GM12878 (cell line): ENCODE data around the gene GJC3.

ENCODE experiments used
- DPF2 ChIP-seq: fragments of 450-650 bp; IDR thresholded peaks from 2 replicates; pipeline ENCODE4 v1.6.1; 2017; ENCODE audit warnings: mild to moderate bottlenecking
- MXI1 ChIP-seq: fragments of 150-350 bp; IDR thresholded peaks from 2 replicates; pipeline ENCODE4 v1.6.1; 2011; ENCODE audit warnings: low read depth, mild to moderate bottlenecking, inconsistent platforms, low read length, improper control_type of control experiment
- POLR2A ChIP-seq: IDR thresholded peaks from 2 replicates; pipeline ENCODE4 v1.6.1; 2011; ENCODE audit warnings: low read depth, mild to moderate bottlenecking, low read length
- RFX5 ChIP-seq: IDR thresholded peaks from 2 replicates; pipeline ENCODE4 v1.6.1; 2011; ENCODE audit warnings: low read depth, low read length, improper control_type of control experiment
- SP1 ChIP-seq: IDR thresholded peaks from one replicate; pipeline ENCODE4 v1.6.1; 2011; ENCODE audit warnings: low read depth, low read length
- TAF1 ChIP-seq: IDR thresholded peaks from 2 replicates; pipeline ENCODE4 v1.6.1; 2011; ENCODE audit warnings: mild to moderate bottlenecking, low read depth, low read length, borderline replicate concordance
- TF ChIP-seq, protein P1 (sequence below): IDR thresholded peaks from 2 replicates; pipeline ENCODE4 v1.6.1; 2012; ENCODE audit warnings: mild to moderate bottlenecking, low read depth, low read length
- TF ChIP-seq, protein P2 (sequence below), 3 experiments: IDR thresholded peaks in 2 of 3; conservative IDR thresholded peaks in 1 of 3; 2 replicates each; pipeline ENCODE4 v1.5.1; 2011; ENCODE audit warnings: low read depth in 3 of 3, low read length in 3 of 3, mild to moderate bottlenecking in 3 of 3, control low read depth in 2 of 3, moderate library complexity in 2 of 3, inconsistent platforms in 1 of 3, mixed read lengths in 1 of 3; ENCODE audit not compliant: control insufficient read depth in 2 of 3, insufficient read depth in 1 of 3; ENCODE audit errors: extremely low read depth in 1 of 3
- TF ChIP-seq, protein P3 (sequence below): IDR thresholded peaks from 2 replicates; pipeline ENCODE4 v1.6.1; 2011; ENCODE audit warnings: low read depth, mild to moderate bottlenecking, low read length, moderate library complexity, borderline replicate concordance; ENCODE audit errors: extremely low read depth
- TF ChIP-seq, protein P4 (sequence below): IDR thresholded peaks from 2 replicates; pipeline ENCODE4 v1.6.1; 2012; ENCODE audit warnings: low read depth, low read length, improper control_type of control experiment
- TF ChIP-seq, protein P5 (sequence below): fragments of 450-650 bp; formaldehyde crosslinking; IDR thresholded peaks from 2 replicates; pipeline ENCODE4 v1.4.0; 2020; ENCODE audit warnings: mild to moderate bottlenecking, moderate library complexity

DNA sequence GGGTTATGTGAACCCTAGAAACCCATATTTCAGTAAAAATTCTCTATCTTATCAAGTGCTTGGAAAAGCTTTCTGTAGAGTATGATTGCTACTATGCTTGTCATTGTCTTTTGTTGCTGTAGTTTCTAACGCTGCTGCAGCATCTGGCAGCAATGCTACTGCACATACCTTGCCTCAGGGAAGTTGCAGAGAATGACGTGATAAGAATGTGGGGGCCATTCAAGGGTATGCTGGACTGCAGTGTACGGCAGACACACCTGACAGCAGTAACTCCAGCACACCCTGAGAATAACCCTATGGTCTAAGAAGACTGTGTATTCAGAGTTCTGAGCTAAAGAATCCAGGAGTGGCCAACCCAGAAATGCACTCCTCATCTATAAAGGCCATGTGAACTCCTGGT, 30.6 kb downstream of the GJC3 start:
- TF ChIP-seq TAF1 = no peak
- TF ChIP-seq, protein P1, sequence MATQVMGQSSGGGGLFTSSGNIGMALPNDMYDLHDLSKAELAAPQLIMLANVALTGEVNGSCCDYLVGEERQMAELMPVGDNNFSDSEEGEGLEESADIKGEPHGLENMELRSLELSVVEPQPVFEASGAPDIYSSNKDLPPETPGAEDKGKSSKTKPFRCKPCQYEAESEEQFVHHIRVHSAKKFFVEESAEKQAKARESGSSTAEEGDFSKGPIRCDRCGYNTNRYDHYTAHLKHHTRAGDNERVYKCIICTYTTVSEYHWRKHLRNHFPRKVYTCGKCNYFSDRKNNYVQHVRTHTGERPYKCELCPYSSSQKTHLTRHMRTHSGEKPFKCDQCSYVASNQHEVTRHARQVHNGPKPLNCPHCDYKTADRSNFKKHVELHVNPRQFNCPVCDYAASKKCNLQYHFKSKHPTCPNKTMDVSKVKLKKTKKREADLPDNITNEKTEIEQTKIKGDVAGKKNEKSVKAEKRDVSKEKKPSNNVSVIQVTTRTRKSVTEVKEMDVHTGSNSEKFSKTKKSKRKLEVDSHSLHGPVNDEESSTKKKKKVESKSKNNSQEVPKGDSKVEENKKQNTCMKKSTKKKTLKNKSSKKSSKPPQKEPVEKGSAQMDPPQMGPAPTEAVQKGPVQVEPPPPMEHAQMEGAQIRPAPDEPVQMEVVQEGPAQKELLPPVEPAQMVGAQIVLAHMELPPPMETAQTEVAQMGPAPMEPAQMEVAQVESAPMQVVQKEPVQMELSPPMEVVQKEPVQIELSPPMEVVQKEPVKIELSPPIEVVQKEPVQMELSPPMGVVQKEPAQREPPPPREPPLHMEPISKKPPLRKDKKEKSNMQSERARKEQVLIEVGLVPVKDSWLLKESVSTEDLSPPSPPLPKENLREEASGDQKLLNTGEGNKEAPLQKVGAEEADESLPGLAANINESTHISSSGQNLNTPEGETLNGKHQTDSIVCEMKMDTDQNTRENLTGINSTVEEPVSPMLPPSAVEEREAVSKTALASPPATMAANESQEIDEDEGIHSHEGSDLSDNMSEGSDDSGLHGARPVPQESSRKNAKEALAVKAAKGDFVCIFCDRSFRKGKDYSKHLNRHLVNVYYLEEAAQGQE = no peak
- no peak for TF ChIP-seq POLR2A
- TF ChIP-seq, protein P2, sequence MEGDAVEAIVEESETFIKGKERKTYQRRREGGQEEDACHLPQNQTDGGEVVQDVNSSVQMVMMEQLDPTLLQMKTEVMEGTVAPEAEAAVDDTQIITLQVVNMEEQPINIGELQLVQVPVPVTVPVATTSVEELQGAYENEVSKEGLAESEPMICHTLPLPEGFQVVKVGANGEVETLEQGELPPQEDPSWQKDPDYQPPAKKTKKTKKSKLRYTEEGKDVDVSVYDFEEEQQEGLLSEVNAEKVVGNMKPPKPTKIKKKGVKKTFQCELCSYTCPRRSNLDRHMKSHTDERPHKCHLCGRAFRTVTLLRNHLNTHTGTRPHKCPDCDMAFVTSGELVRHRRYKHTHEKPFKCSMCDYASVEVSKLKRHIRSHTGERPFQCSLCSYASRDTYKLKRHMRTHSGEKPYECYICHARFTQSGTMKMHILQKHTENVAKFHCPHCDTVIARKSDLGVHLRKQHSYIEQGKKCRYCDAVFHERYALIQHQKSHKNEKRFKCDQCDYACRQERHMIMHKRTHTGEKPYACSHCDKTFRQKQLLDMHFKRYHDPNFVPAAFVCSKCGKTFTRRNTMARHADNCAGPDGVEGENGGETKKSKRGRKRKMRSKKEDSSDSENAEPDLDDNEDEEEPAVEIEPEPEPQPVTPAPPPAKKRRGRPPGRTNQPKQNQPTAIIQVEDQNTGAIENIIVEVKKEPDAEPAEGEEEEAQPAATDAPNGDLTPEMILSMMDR (IDR thresholded peaks at IDR 0.05 in 2 of 3, conservative IDR thresholded peaks at IDR 0.05 in 1 of 3; ENCODE audit: control insufficient read depth in 2 of 3, extremely low read depth in 1 of 3, insufficient read depth in 1 of 3, low read depth in 3 of 3, low read length in 3 of 3) = no peak
- TF ChIP-seq RFX5 = no peak
- TF ChIP-seq, protein P3, sequence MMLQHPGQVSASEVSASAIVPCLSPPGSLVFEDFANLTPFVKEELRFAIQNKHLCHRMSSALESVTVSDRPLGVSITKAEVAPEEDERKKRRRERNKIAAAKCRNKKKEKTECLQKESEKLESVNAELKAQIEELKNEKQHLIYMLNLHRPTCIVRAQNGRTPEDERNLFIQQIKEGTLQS = no peak
- TF ChIP-seq MXI1 = no peak
- TF ChIP-seq, protein P4, sequence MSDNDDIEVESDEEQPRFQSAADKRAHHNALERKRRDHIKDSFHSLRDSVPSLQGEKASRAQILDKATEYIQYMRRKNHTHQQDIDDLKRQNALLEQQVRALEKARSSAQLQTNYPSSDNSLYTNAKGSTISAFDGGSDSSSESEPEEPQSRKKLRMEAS = no peak
- TF ChIP-seq SP1 = no peak
- TF ChIP-seq DPF2 = no peak
- TF ChIP-seq, protein P5, sequence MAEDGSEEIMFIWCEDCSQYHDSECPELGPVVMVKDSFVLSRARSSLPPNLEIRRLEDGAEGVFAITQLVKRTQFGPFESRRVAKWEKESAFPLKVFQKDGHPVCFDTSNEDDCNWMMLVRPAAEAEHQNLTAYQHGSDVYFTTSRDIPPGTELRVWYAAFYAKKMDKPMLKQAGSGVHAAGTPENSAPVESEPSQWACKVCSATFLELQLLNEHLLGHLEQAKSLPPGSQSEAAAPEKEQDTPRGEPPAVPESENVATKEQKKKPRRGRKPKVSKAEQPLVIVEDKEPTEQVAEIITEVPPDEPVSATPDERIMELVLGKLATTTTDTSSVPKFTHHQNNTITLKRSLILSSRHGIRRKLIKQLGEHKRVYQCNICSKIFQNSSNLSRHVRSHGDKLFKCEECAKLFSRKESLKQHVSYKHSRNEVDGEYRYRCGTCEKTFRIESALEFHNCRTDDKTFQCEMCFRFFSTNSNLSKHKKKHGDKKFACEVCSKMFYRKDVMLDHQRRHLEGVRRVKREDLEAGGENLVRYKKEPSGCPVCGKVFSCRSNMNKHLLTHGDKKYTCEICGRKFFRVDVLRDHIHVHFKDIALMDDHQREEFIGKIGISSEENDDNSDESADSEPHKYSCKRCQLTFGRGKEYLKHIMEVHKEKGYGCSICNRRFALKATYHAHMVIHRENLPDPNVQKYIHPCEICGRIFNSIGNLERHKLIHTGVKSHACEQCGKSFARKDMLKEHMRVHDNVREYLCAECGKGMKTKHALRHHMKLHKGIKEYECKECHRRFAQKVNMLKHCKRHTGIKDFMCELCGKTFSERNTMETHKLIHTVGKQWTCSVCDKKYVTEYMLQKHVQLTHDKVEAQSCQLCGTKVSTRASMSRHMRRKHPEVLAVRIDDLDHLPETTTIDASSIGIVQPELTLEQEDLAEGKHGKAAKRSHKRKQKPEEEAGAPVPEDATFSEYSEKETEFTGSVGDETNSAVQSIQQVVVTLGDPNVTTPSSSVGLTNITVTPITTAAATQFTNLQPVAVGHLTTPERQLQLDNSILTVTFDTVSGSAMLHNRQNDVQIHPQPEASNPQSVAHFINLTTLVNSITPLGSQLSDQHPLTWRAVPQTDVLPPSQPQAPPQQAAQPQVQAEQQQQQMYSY (CRISPR knock-in tag) = no peak
